ENCODE data around the gene ZMYND12. TPM values are rescaled to one million over a fixed set of nuclear protein-coding genes. Genes with fewer than 3 reads are reported as not detected.
"Not testable (repeated sequence)": the region's sequence is repeated elsewhere in the genome, so short reads cannot be mapped to it uniquely, and the experiment has no call there.

Gene ZMYND12, protein sequence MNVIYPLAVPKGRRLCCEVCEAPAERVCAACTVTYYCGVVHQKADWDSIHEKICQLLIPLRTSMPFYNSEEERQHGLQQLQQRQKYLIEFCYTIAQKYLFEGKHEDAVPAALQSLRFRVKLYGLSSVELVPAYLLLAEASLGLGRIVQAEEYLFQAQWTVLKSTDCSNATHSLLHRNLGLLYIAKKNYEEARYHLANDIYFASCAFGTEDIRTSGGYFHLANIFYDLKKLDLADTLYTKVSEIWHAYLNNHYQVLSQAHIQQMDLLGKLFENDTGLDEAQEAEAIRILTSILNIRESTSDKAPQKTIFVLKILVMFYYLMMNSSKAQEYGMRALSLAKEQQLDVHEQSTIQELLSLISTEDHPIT
- total RNA-seq (2014; rRNA removed; shearing (Covaris generic)), result not detected in 2 replicates
- not detected in 2 replicates for total RNA-seq (2022)
- Bru-seq, nascent RNA, result percentile 13 among the genes with signal in this experiment
- percentile 15 among the genes with signal in this experiment for BruChase-seq, experiment 1, labeled RNA remaining after a 6-hour chase
- percentile 12 among the genes with signal in this experiment for BruChase-seq, experiment 2, labeled RNA remaining after a 2-hour chase
- long read RNA-seq, result 0 reads

- ChIA-PET POLR2A (interaction anchor here (0.6 to 1.2 kb wide), 2 partner anchors 139 to 311 kb away, joined by 3 read pairs; partner anchors contain the start of genes C1orf50 and P3H1), CTCF (ENCODE audit: unreplicated experiment) (no interaction called here)
- Histone ChIP-seq H3K9me2 (ENCODE audit: insufficient read depth, low read length) (no peaks in the 10 kb centered on the region), H3K4me1 (ENCODE audit: insufficient read depth, low read length, poor library complexity, severe bottlenecking) (peaks cover 12% of the 10 kb centered on the region), H3K36me3 (ENCODE audit: insufficient read depth, low read length) (peaks cover 17% of the 10 kb centered on the region; the same call in 1 of the 2 replicates), H3K27ac (ENCODE audit: low read depth, low read length, poor library complexity, severe bottlenecking) (peak within 1 kb of the TSS; percentile 69), H2AFZ (ENCODE audit: low read length) (peak within 1 kb of the TSS; percentile 99), H3K9me3 (ENCODE audit: low read length) (no peaks in the 10 kb centered on the region), H3K79me2 (ENCODE audit: insufficient read depth, low read depth, low read length) (peaks cover 4% of the 10 kb centered on the region; the same call in 1 of the 2 replicates), H3K4me3 (ENCODE audit: low read depth, low read length, poor library complexity, severe bottlenecking) (peak within 1 kb of the TSS; percentile 74), H4K20me1 (ENCODE audit: insufficient read depth, low read length) (no peaks in the 10 kb centered on the region), H3K4me2 (ENCODE audit: low read length) (peak within 1 kb of the TSS; percentile 79)
- TF ChIP-seq EZH2phosphoT487 (IDR thresholded peaks at IDR 0.05; ENCODE audit: borderline replicate concordance, low read depth, low read length), result no peak
- TF ChIP-seq, protein P1, sequence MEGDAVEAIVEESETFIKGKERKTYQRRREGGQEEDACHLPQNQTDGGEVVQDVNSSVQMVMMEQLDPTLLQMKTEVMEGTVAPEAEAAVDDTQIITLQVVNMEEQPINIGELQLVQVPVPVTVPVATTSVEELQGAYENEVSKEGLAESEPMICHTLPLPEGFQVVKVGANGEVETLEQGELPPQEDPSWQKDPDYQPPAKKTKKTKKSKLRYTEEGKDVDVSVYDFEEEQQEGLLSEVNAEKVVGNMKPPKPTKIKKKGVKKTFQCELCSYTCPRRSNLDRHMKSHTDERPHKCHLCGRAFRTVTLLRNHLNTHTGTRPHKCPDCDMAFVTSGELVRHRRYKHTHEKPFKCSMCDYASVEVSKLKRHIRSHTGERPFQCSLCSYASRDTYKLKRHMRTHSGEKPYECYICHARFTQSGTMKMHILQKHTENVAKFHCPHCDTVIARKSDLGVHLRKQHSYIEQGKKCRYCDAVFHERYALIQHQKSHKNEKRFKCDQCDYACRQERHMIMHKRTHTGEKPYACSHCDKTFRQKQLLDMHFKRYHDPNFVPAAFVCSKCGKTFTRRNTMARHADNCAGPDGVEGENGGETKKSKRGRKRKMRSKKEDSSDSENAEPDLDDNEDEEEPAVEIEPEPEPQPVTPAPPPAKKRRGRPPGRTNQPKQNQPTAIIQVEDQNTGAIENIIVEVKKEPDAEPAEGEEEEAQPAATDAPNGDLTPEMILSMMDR (conservative IDR thresholded peaks at IDR 0.05; ENCODE audit: low read length), result no peak
- peak; percentile 86 for DNase-seq (ENCODE audit: low spot score)
- BruUV-seq (replicated peaks), result no TSS peak
- intact Hi-C loops (cut with micrococcal nuclease; ENCODE audit: unreplicated experiment), result loop anchor here (2.0 kb wide), 1 partner anchor 121 kb away; the partner anchor contains the start of gene FOXJ3
Measured at GRCh38 chr1:42456010-42456753, at the start of gene ZMYND12, which contains the start of gene PPCS. Gene ZMYND12, minus strand, starts transcription at chr1:42456022. Its CDS starts 25 bp downstream, at chr1:42455997. Gene PPCS, plus strand, starts transcription at chr1:42456543. Its CDS starts 23 bp downstream, at chr1:42456566.

GRCh38 chr1:42504535-42505128, 48.8 kb upstream of the ZMYND12 start:
- TF ChIP-seq, protein P1 (conservative IDR thresholded peaks at IDR 0.05; ENCODE audit: low read length), result no peak
- no peak for TF ChIP-seq EZH2phosphoT487 (IDR thresholded peaks at IDR 0.05; ENCODE audit: borderline replicate concordance, low read depth, low read length)
- intact Hi-C loops (cut with micrococcal nuclease; ENCODE audit: unreplicated experiment), result no loop called here
- CTCF ChIA-PET (ENCODE audit: unreplicated experiment), result no interaction called here

DNA sequence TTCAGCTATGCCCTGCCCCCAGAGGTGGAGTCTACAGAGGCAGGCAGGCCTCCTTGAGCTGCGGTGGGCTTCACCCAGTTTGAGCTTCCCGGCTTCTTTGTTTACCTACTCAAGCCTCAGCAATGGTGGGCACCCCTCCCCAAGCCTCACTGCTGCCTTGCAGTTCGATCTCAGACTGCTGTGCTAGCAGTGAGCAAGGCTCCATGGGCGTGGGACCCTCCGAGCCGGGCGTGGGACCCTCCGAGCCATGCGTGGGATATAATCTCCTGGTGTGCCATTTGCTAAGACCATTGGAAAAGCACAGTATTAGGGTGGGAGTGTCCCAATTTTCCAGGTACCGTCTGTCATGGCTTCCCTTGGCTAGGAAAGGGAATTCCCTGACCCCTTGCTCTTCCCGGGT, 46.2 kb upstream of the ZMYND12 start:
- H3K9me2 ChIP-seq (ENCODE audit: insufficient read depth, low read length); BruUV-seq (replicated peaks); H3K36me3 ChIP-seq (ENCODE audit: insufficient read depth, low read length); POLR2A ChIA-PET; intact Hi-C loops (cut with micrococcal nuclease; ENCODE audit: unreplicated experiment); H3K4me1 ChIP-seq (ENCODE audit: insufficient read depth, low read length, poor library complexity, severe bottlenecking); DNase-seq (ENCODE audit: low spot score); H3K27ac ChIP-seq (ENCODE audit: low read depth, low read length, poor library complexity, severe bottlenecking); H4K20me1 ChIP-seq (ENCODE audit: insufficient read depth, low read length); H3K4me3 ChIP-seq (ENCODE audit: low read depth, low read length, poor library complexity, severe bottlenecking); H3K4me2 ChIP-seq (ENCODE audit: low read length); H2AFZ ChIP-seq (ENCODE audit: low read length); H3K79me2 ChIP-seq (ENCODE audit: insufficient read depth, low read depth, low read length); CTCF ChIA-PET (ENCODE audit: unreplicated experiment): not testable (repeated sequence)
- peaks cover 17% of the 10 kb centered on the region for H3K9me3 ChIP-seq (ENCODE audit: low read length)

More at GRCh38 chr1:42504535-42505128, 48.8 kb upstream of the ZMYND12 start:
- Histone ChIP-seq H3K4me3 (ENCODE audit: low read depth, low read length, poor library complexity, severe bottlenecking) (no peak overlapping the region), H3K9me2 (ENCODE audit: insufficient read depth, low read length) (no peaks in the 10 kb centered on the region), H3K79me2 (ENCODE audit: insufficient read depth, low read depth, low read length) (no peaks in the 10 kb centered on the region), H3K4me1 (ENCODE audit: insufficient read depth, low read length, poor library complexity, severe bottlenecking) (no peaks in the 10 kb centered on the region), H3K4me2 (ENCODE audit: low read length) (no peak overlapping the region), H3K36me3 (ENCODE audit: insufficient read depth, low read length) (no peaks in the 10 kb centered on the region), H4K20me1 (ENCODE audit: insufficient read depth, low read length) (no peaks in the 10 kb centered on the region), H2AFZ (ENCODE audit: low read length) (no peak overlapping the region), H3K27ac (ENCODE audit: low read depth, low read length, poor library complexity, severe bottlenecking) (no peak overlapping the region), H3K9me3 (ENCODE audit: low read length) (peaks cover 17% of the 10 kb centered on the region)
- POLR2A ChIA-PET, result no interaction called here
- BruUV-seq (replicated peaks), result no TSS peak
- DNase-seq (ENCODE audit: low spot score), result peak; percentile 3

Data from OCI-LY7 (cell line).